Upper lobe of left lung (tissue), 4 donors: ENCODE results near the gene ZC3H8.

Experiments
- EP300 ChIP-seq, 4 donors: sonication (generic); formaldehyde crosslinking; IDR thresholded peaks; one replicate each; pipeline ENCODE4 v1.5.1; 2017; ENCODE audit warnings: antibody characterized with exemption in 4 of 4, control low read depth in 2 of 4
- POLR2A ChIP-seq, 4 donors: fragments of 450-650 bp; IDR thresholded peaks; one replicate each; pipeline ENCODE4 v1.5.1; 2016 to 2017; ENCODE audit warnings: antibody characterized with exemption in 4 of 4, mild to moderate bottlenecking in 2 of 4
- POLR2AphosphoS5 ChIP-seq, 2 donors: sonication (generic); formaldehyde crosslinking; IDR thresholded peaks; one replicate each; pipeline ENCODE4 v1.5.1; 2017; ENCODE audit warnings: antibody characterized with exemption in 2 of 2
- TF ChIP-seq, protein P1 (sequence below), 6 experiments: fragments of 450-650 bp in 4 of 6; fragments of 200-600 bp in 2 of 6; sonication (generic) in 2 of 6; IDR thresholded peaks; one replicate each; pipeline ENCODE4 v1.5.1; 2016 to 2019; ENCODE audit warnings: antibody characterized with exemption in 6 of 6

- TF ChIP-seq, protein P1, sequence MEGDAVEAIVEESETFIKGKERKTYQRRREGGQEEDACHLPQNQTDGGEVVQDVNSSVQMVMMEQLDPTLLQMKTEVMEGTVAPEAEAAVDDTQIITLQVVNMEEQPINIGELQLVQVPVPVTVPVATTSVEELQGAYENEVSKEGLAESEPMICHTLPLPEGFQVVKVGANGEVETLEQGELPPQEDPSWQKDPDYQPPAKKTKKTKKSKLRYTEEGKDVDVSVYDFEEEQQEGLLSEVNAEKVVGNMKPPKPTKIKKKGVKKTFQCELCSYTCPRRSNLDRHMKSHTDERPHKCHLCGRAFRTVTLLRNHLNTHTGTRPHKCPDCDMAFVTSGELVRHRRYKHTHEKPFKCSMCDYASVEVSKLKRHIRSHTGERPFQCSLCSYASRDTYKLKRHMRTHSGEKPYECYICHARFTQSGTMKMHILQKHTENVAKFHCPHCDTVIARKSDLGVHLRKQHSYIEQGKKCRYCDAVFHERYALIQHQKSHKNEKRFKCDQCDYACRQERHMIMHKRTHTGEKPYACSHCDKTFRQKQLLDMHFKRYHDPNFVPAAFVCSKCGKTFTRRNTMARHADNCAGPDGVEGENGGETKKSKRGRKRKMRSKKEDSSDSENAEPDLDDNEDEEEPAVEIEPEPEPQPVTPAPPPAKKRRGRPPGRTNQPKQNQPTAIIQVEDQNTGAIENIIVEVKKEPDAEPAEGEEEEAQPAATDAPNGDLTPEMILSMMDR (IDR thresholded peaks at IDR 0.05), result no peak
- TF ChIP-seq POLR2A (IDR thresholded peaks at IDR 0.05), result no peak
- no peak for TF ChIP-seq POLR2AphosphoS5 (IDR thresholded peaks at IDR 0.05)
- TF ChIP-seq EP300 (IDR thresholded peaks at IDR 0.05), result no peak
Measured at GRCh38 chr2:112199188-112199587, 55.7 kb downstream of the ZC3H8 start.
